BE2C (cell line): Measurements from ENCODE around the gene SIRT6.

Source experiments
- DNase-seq: peaks from one replicate; pipeline ENCODE4 v3.0.0-alpha.2; 2020
- H3K27me3 ChIP-seq: fragments of 250-450 bp; sonication (Bioruptor Pico); 2 replicates; pipeline ENCODE4 v1.5.1; 2020; ENCODE audit warnings: mild to moderate bottlenecking
- H3K36me3 ChIP-seq: fragments of 250-450 bp; sonication (Bioruptor Pico); 2 replicates; pipeline ENCODE4 v1.5.1; 2020; ENCODE audit warnings: mild to moderate bottlenecking
- H3K4me1 ChIP-seq: fragments of 250-450 bp; sonication (Bioruptor Pico); 2 replicates; pipeline ENCODE4 v1.5.1; 2020
- H3K4me3 ChIP-seq: 2 replicates; pipeline ENCODE4 v1.5.1; 2011; ENCODE audit warnings: low read depth, low read length
- H3K9me3 ChIP-seq: fragments of 250-450 bp; sonication (Bioruptor Pico); 2 replicates; pipeline ENCODE4 v1.5.1; 2020
- CTCF ChIP-seq: IDR thresholded peaks from 2 replicates; pipeline ENCODE4 v1.5.1; 2012; ENCODE audit warnings: mild to moderate bottlenecking, low read depth, low read length

Gene SIRT6

GRCh38 chr19:4186087-4186993 is 4.0 kb upstream of the SIRT6 start:
- no peaks in the 10 kb centered on the region for H3K36me3 ChIP-seq
- H3K4me3 ChIP-seq: no peak overlapping the region
- peaks cover 3% of the 10 kb centered on the region; the same call in 1 of the 2 replicates for H3K4me1 ChIP-seq
- peak; percentile 90 for TF ChIP-seq CTCF
- no peaks in the 10 kb centered on the region for H3K27me3 ChIP-seq
- H3K9me3 ChIP-seq: no peaks in the 10 kb centered on the region
- DNase-seq: peak; percentile 88

GRCh38 chr19:4185413-4186086 is 3.2 kb upstream of the SIRT6 start:
- Histone ChIP-seq H3K4me3 (no peak overlapping the region), H3K36me3 (peaks cover 2% of the 10 kb centered on the region), H3K9me3 (no peaks in the 10 kb centered on the region), H3K27me3 (no peaks in the 10 kb centered on the region), H3K4me1 (peaks cover 3% of the 10 kb centered on the region; the same call in 1 of the 2 replicates)
- peak; percentile 58 for DNase-seq
- TF ChIP-seq CTCF: no peak

GRCh38 chr19:4184718-4185352 is 2.5 kb upstream of the SIRT6 start:
- no peaks in the 10 kb centered on the region for H3K9me3 ChIP-seq
- H3K4me3 ChIP-seq: no peak overlapping the region
- H3K4me1 ChIP-seq: peaks cover 3% of the 10 kb centered on the region; the same call in 1 of the 2 replicates
- peaks cover 7% of the 10 kb centered on the region for H3K36me3 ChIP-seq
- TF ChIP-seq CTCF: no peak
- DNase-seq: no peak
- H3K27me3 ChIP-seq: no peaks in the 10 kb centered on the region

- H3K36me3 ChIP-seq: peaks cover 7% of the 10 kb centered on the region
- no peak for TF ChIP-seq CTCF
- H3K4me3 ChIP-seq: no peak overlapping the region
- H3K27me3 ChIP-seq: no peaks in the 10 kb centered on the region
- no peak for DNase-seq
- H3K9me3 ChIP-seq: no peaks in the 10 kb centered on the region
- peaks cover 3% of the 10 kb centered on the region; the same call in 1 of the 2 replicates for H3K4me1 ChIP-seq
Observed at GRCh38 chr19:4183967-4184717, 1.8 kb upstream of the SIRT6 start.

GRCh38 chr19:4181053-4181508 is 1.3 kb downstream of the SIRT6 start:
- no peak for DNase-seq
- no peaks in the 10 kb centered on the region for H3K27me3 ChIP-seq
- no peak overlapping the region for H3K4me3 ChIP-seq

More at GRCh38 chr19:4181053-4181508, 1.3 kb downstream of the SIRT6 start:
- no peak for TF ChIP-seq CTCF
- no peaks in the 10 kb centered on the region for H3K9me3 ChIP-seq
- H3K36me3 ChIP-seq: peaks cover 7% of the 10 kb centered on the region
- H3K4me1 ChIP-seq: peaks cover 3% of the 10 kb centered on the region; the same call in 1 of the 2 replicates
